Effector memory CD8-positive, alpha-beta T cell (primary cell): ENCODE measurements around the gene COL4A5.
"Not testable (repeated sequence)": the region's sequence is repeated elsewhere in the genome, so short reads cannot be mapped to it uniquely, and the experiment has no call there.

Experiments
- ATAC-seq: fragments of 150-1000 bp; cut with Tn5 transposase; replicated peaks from 2 replicates; pipeline ENCODE4 v1.10.0; 2021; ENCODE audit warnings: mild to moderate bottlenecking, moderate library complexity
- DNase-seq, 3 experiments: peaks; one replicate each; pipeline ENCODE4 v3.0.0; 2021
- H3K27ac Mint-ChIP-seq, 2 donors: one replicate each; pipeline ENCODE4 v1.8.0; 2022; ENCODE audit warnings: mild to moderate bottlenecking in 2 of 2, mixed read lengths in 2 of 2, moderate library complexity in 2 of 2
- H3K27me3 Mint-ChIP-seq, 2 donors: one replicate each; pipeline ENCODE4 v1.8.0; 2022; ENCODE audit warnings: mixed read lengths in 2 of 2
- H3K36me3 Mint-ChIP-seq: one replicate; pipeline ENCODE4 v1.8.0; 2022; ENCODE audit warnings: mild to moderate bottlenecking, moderate library complexity, mixed read lengths; ENCODE audit not compliant: insufficient read depth
- H3K4me1 Mint-ChIP-seq, 2 donors: one replicate each; pipeline ENCODE4 v1.8.0; 2022; ENCODE audit warnings: low read depth in 2 of 2, mixed read lengths in 2 of 2
- H3K4me3 Mint-ChIP-seq, 2 donors: one replicate each; pipeline ENCODE4 v1.8.0; 2022; ENCODE audit warnings: mild to moderate bottlenecking in 2 of 2, mixed read lengths in 2 of 2, moderate library complexity in 2 of 2
- H3K9me3 Mint-ChIP-seq, 2 donors: one replicate each; pipeline ENCODE4 v1.8.0; 2022; ENCODE audit warnings: mixed read lengths in 2 of 2

The COL4A5 gene

DNA sequence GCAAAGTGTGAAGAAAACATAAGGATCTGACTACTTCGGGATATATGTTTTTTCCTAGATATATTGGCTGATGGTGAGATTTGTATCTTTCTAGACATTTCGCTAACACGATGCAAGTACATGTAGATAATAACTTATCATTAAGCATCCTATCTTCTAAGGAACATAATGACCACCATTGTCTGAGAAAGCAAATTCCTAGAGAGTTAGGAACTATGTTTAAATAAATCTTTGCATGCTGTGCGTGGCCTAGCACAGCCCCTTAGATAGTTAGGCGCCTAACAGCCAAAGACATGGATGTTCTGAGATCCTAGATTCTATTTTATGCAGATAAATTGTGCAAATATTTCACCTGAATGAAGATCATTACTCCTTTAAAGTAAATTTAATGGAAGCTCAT, 4.4 kb upstream of the COL4A5 start:
- Mint-ChIP-seq H3K4me3 (no peak overlapping the region), H3K36me3 (no peaks in the 10 kb centered on the region), H3K9me3 (no peaks in the 10 kb centered on the region), H3K4me1 (peaks cover 0 to 2% of the 10 kb centered on the region in 2 donors), H3K27ac (no peak overlapping the region), H3K27me3 (peaks cover 0 to 22% of the 10 kb centered on the region in 2 donors)
- ATAC-seq (no peak), DNase-seq (no peak)

DNA sequence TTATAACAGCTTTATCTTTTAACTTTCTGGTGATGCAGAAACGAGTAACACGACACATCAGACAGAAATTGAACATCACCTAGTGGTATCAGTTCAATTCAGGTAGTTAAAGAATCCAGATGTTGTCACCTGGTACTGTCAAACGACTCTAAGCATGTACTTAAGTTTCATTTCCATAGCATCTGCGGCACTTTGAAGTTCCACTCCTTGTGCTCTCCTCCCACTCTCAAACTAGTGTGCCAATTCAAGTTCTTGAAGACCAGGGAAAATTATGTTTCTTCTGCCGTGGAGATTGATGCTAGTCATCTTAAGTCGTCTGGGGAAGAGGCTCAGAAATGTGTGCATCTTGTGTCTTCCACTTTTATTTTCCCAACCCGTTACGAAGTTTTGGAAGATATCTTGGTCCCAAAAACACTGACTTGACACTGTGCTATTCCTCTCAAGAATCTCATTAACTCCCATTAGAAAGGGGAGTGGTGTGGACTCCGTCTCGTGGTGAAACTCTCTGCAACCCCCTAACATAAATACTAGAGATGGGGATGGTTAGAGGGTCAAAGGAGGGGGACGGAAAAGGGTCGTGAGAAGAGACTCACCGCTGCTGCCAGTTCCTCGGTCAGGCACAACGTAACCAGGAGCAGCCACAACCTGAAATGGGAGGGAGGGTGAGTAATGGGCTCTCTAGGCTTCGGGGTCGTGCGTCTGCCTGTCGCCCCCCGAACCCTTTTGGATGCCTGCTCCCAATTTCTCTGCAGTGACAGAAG, 2.1 kb upstream of the COL4A5 start:
- Mint-ChIP-seq H3K9me3 (no peaks in the 10 kb centered on the region), H3K27me3 (peaks cover 5 to 28% of the 10 kb centered on the region in 2 donors), H3K36me3 (no peaks in the 10 kb centered on the region), H3K4me3 (peak overlapping the region in 1 of 2 donors; percentile 3), H3K4me1 (peaks cover 0 to 4% of the 10 kb centered on the region in 2 donors), H3K27ac (no peak overlapping the region)
- ATAC-seq (no peak), DNase-seq (no peak)

DNA sequence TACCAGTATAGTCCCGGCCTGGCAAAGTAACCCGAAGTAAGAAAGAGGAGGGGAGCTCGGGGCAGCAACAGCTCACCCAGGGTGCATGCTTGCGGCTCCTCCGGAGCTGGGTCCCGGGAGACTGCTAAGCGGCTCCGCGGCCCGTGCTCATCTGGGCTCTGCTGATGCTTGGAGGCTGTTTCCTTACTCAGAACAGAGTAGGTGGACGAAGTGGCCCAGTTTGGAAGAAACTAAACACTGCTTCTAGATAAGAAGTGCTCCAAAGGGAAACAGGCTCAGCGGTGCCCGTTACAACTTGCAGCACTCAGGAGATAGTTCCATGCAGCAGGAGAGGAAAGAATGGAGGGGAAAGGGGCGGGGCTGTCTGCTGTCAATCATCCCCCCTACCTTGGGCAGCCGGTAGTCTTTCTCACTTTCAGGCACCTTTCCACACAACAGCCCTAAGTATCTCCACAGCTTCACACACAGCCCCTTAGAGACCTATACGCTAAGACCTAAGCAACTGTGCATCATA, 1.5 kb upstream of the COL4A5 start, which contains the start of gene COL4A6:
Gene COL4A6 (minus strand): TSS at position 313 of the 514 bp plus-strand sequence. CDS start 226 bp downstream, at position 87.
- DNase-seq (no peak), ATAC-seq (no peak)
- Mint-ChIP-seq H3K27ac (no peak within 1 kb of the TSS), H3K4me3 (peak within 1 kb of the TSS in 1 of 2 donors; percentile 3), H3K36me3 (no peaks in the 10 kb centered on the region), H3K9me3 (no peaks in the 10 kb centered on the region), H3K27me3 (peaks cover 5 to 28% of the 10 kb centered on the region in 2 donors), H3K4me1 (peaks cover 0 to 4% of the 10 kb centered on the region in 2 donors)

DNA sequence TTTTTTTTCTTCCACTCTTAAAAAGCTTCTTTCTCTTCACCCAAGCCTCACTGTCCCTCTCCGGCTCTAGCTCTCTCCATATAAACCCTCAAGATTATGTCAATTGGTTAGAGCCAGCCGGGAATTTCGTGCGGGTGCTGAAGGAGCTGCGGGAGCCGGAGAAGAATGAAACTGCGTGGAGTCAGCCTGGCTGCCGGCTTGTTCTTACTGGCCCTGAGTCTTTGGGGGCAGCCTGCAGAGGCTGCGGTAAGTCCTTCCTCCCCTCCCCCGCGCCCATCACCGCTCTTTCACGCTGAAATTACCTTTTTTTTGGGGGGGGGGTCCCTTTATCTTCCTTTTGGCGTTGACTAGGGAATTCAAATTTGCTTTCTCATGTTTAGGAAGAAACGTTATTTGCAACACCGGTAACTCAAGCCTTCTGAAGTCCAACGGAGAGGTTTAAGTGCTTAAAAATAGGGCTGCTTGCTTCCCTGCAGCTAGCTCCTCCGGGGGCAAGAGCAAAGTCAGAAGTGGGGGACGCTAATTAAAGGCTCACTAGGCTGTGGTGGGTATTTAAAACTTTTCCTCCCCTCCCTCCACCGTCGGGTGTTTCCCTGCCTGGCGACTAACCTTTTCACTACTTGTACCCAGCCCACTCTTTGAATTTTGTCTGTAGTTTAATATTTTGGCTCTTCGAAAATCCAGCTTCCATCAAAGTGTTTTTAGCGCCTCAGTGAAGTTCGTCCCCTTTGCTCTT, 491 bp downstream of the COL4A5 start:
- H3K4me1 Mint-ChIP-seq, result peaks cover 0 to 4% of the 10 kb centered on the region in 2 donors
- DNase-seq (no peak), ATAC-seq (no peak)
- peaks cover 5 to 28% of the 10 kb centered on the region in 2 donors for H3K27me3 Mint-ChIP-seq
- H3K36me3 Mint-ChIP-seq, result no peaks in the 10 kb centered on the region
- H3K4me3 Mint-ChIP-seq, result peak overlapping the region; percentile 29 to 67
- H3K27ac Mint-ChIP-seq, result no peak overlapping the region
- no peaks in the 10 kb centered on the region for H3K9me3 Mint-ChIP-seq

DNA sequence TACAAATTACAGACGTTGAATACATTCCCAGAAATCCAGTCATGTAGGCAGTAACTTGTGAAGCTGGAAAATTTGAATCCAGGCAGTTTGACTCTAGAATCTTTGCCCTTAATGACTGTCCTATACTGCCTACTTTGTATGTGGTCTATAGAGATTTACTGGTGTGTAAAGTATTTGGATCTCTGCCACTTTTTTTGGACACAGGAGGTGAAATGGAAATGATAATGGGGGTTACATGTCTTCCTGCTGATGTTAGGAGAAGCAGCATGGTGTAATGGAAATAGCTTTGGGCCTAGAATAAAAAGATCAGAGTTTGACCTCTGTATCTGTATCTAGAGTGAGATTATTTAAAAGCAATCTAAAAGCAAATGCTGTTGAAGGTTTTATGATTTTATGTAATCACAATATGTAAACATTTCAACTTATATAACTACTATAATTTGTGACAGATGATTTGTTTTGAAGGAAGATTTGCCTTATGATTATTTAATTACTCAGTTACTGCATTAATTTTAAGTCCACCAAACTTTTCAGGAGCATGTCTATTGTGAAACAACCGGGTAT, 3.3 kb downstream of the COL4A5 start:
- DNase-seq, result no peak
- Mint-ChIP-seq H3K4me3 (no peak overlapping the region), H3K36me3 (no peaks in the 10 kb centered on the region), H3K4me1 (peaks cover 0 to 4% of the 10 kb centered on the region in 2 donors), H3K27me3 (peaks cover 5 to 22% of the 10 kb centered on the region in 2 donors), H3K27ac (no peak overlapping the region), H3K9me3 (no peaks in the 10 kb centered on the region)
- no peak for ATAC-seq

DNA sequence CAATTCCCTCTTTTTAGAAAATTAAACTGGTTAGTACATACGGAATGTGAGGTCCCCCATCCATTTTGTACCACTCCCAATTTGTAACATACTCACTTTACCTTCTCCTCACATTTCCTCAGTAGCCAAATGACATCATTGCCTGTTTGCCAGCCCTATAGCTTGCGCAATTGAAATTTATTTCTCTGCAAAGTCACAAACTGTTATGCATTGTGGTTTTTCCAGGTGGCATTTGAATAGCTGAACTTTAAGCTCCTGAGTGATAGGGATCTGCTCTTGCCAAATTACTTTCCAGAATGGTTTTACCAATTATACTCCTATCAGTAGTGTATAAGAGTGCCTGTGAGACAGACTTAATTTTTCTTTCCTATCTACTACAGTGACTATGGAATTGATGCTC, 7.7 kb downstream of the COL4A5 start:
- no peak overlapping the region for H3K27ac Mint-ChIP-seq

DNA sequence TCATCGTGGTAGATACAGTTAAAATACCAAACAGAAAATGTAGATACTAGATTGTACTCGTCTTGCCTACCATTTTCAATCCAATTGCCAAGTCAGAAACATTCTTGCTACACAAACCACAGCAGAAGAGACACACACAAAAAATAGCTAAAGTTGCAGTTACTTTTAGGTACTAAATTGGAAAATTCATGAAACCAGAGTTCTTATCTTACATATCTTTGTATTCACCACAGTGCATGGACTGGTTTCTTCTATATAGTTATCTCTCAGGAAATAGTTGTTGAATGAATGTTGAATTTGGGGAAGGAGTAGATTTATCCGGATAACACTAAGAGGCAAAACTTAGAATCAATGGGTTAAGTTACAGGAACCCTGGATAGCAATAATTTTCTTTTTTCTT, 14.2 kb downstream of the COL4A5 start:
- no peaks in the 10 kb centered on the region for H3K27me3 Mint-ChIP-seq
- no peaks in the 10 kb centered on the region for H3K36me3 Mint-ChIP-seq
- no peak overlapping the region for H3K27ac Mint-ChIP-seq
- ATAC-seq (no peak), DNase-seq (no peak)
- H3K4me1 Mint-ChIP-seq, result no peaks in the 10 kb centered on the region
- no peaks in the 10 kb centered on the region for H3K9me3 Mint-ChIP-seq
- H3K4me3 Mint-ChIP-seq, result no peak overlapping the region

More for the DNA sequence above, 7.7 kb downstream of the COL4A5 start:
- Mint-ChIP-seq H3K27me3 (no peaks in the 10 kb centered on the region), H3K4me1 (no peaks in the 10 kb centered on the region), H3K4me3 (no peak overlapping the region), H3K36me3 (no peaks in the 10 kb centered on the region), H3K9me3 (no peaks in the 10 kb centered on the region)
- ATAC-seq (no peak), DNase-seq (no peak)

DNA sequence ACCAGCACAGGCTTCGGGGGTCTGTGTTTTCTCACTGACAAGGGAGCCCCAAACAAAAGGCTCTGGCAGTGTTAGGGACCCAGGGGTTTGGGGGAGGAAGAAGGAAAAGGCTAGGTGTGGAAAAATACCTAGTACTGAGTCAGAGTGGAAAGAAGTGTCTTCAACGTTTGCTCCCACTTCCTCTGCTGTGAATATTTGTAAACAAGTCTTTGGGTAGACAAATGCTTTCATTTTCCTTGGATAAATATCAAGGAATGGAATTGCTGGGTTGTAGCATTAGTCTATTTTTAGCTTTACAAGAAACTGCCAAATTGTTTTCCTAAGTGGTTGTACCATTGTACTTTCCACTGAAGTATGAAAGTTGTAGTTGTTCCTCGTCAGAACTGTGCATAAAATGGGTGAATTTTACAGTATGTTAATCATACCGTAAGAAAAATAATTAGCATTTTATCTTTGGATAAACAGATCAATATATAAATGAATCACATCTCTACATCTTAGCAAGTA, 17.4 kb downstream of the COL4A5 start:
- ATAC-seq (no peak), DNase-seq (no peak)
- Mint-ChIP-seq H3K27ac (no peak overlapping the region), H3K4me3 (no peak overlapping the region), H3K36me3 (no peaks in the 10 kb centered on the region), H3K9me3 (no peaks in the 10 kb centered on the region), H3K27me3 (no peaks in the 10 kb centered on the region), H3K4me1 (no peaks in the 10 kb centered on the region)

DNA sequence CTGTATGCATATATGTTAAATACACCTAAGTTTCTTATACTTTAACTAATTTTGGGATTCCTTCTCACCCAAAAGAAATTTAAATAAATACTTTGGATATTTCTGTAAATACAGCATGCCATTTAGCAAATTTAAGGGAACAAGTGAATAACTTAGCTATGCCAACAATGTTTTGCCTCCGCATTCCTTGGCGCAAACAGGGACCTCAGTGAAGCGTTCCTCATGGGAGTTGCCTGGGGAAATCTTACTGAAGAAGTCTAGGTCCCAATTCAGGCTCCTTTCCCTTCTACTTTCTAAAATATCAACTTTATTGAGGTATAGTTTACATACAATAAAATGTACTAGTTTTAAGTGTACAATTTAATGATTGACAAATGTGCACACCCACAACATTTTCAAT, 25.0 kb downstream of the COL4A5 start:
- Mint-ChIP-seq H3K27me3 (no peaks in the 10 kb centered on the region), H3K27ac (no peak overlapping the region), H3K4me1 (no peaks in the 10 kb centered on the region), H3K9me3 (no peaks in the 10 kb centered on the region), H3K4me3 (no peak overlapping the region), H3K36me3 (no peaks in the 10 kb centered on the region)
- no peak for ATAC-seq
- no peak for DNase-seq

DNA sequence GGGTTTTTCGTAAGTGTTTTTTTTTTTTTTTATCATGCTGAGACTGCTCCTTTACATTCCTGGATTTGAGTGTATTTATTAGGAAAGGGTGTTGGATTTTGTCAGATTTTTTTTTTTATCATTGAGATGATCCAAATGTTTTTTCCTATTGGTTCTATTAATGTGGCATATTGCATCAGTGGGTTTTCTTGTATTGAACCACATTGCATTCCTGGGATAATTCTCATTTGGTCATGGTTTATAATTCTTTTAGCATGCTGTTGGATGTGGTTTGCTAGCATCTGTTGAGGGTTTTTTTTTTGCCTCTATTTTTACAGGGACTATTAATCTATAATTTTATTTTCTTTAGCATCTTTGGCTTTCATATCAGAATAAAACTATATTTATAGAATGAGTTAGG, 28.8 kb downstream of the COL4A5 start:
- Mint-ChIP-seq H3K9me3 (no peaks in the 10 kb centered on the region), H3K4me3 (no peak overlapping the region), H3K27ac (no peak overlapping the region), H3K36me3 (no peaks in the 10 kb centered on the region), H3K27me3 (no peaks in the 10 kb centered on the region), H3K4me1 (no peaks in the 10 kb centered on the region)
- ATAC-seq, result no peak
- DNase-seq, result no peak

DNA sequence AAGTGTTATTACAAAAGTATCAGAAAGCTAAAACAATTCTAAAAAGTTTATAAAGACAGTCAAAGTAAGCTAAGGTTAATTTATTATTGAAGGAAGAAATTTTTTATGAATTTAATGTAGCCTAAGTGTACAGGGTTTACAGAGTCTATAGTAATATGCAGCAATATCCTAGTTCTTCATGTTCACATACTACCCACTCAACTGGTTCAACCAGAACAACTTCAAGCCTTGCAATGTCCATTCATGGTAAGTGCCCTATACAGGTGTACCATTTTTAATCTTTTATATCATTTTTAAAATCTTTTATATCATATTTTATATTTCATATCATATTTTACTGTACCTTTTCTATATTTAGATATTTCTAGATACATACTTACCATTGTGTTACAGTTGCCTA, 34.3 kb downstream of the COL4A5 start:
- DNase-seq (no peak), ATAC-seq (no peak)
- Mint-ChIP-seq H3K4me1 (no peaks in the 10 kb centered on the region), H3K9me3 (peaks cover 2 to 8% of the 10 kb centered on the region in 2 donors), H3K36me3 (no peaks in the 10 kb centered on the region), H3K4me3 (no peak overlapping the region), H3K27me3 (no peaks in the 10 kb centered on the region), H3K27ac (no peak overlapping the region)

DNA sequence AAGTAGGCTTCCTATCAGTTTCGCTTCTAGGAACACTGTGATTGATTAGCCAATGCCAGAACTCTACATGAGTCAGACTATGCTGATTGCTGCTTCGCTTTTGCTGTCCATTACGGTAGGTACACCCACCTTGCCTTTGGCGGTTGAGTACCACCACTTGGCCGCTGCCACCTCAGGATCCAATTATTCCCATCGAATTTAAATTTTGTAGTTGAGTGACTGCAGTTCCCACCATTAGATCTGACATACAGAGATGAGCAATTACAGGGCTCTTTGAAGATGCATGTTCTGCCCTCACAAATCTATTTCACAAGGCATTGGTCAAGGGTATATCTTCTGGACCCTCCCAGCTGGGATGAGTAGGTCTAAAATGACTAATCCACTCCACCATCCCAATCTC, 41.9 kb downstream of the COL4A5 start:
- not testable (repeated sequence) for H3K9me3 Mint-ChIP-seq, H3K27ac Mint-ChIP-seq, ATAC-seq, H3K4me3 Mint-ChIP-seq, DNase-seq, H3K4me1 Mint-ChIP-seq, H3K36me3 Mint-ChIP-seq, H3K27me3 Mint-ChIP-seq

DNA sequence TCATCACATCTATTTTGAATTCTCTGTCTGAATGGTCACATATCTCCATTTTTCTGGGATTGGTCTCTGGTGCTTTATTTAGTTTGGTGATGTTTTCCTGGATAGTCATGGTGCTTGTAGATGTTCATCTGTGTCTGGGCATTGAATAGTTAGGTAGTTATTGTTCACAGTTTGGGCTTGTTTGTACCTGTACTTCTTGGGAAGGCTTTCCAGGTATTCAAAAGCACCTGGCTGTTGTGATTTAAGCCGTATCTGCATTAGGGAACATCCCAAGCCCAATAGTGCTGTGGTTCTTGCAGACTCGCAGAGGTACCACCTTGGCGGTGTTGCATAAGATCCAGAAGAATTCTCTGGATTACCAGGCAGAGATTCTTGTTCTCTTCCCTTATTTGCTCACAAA, 44.6 kb downstream of the COL4A5 start:
- H3K27me3 Mint-ChIP-seq, result no peaks in the 10 kb centered on the region
- no peaks in the 10 kb centered on the region for H3K36me3 Mint-ChIP-seq
- no peaks in the 10 kb centered on the region for H3K9me3 Mint-ChIP-seq
- ATAC-seq, result no peak
- no peaks in the 10 kb centered on the region for H3K4me1 Mint-ChIP-seq
- no peak overlapping the region for H3K27ac Mint-ChIP-seq
- no peak for DNase-seq
- no peak overlapping the region for H3K4me3 Mint-ChIP-seq
